ENCODE data around the gene ZGPAT.

The ZGPAT gene

DNA sequence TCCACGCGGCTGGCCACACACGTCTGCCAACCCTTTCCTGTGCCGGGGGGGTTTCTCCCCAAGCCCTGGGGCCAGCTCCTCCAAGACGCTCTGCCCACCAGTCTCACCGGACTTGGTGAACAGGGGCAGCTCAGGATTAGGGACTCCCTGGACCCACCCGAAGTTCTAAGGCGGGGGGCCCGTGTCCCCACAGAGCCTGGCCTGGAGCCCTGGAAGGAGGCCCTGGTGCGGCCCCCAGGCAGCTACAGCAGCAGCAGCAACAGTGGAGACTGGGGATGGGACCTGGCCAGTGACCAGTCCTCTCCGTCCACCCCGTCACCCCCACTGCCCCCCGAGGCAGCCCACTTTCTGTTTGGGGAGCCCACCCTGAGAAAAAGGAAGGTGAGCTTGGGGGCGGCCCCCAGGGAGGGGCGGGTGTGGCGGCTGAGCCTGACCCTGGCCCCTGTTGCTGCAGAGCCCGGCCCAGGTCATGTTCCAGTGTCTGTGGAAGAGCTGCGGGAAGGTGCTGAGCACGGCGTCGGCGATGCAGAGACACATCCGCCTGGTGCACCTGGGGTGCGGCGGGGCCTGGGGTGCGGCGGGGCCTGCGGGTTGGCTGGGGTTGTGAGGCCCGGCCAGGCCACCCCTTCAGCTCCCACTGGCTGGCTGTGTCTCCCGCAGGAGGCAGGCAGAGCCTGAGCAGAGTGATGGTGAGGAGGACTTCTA is 34.0 kb downstream of the ZGPAT start:
- Histone ChIP-seq H3K9me2 (replicated peaks; ENCODE audit: control insufficient read depth, low read length) (no peaks in the 10 kb centered on the region), H3K27ac (ENCODE audit: low read depth, low read length) (no peak overlapping the region), H3K79me2 (ENCODE audit: control insufficient read depth, low read length) (no peaks in the 10 kb centered on the region), H3K4me2 (ENCODE audit: low read length) (no peak overlapping the region), H3K36me3 (ENCODE audit: control insufficient read depth, low read length) (no peaks in the 10 kb centered on the region), H4K20me1 (ENCODE audit: control insufficient read depth, insufficient read depth, low read depth, low read length) (no peaks in the 10 kb centered on the region), H3K4me1 (ENCODE audit: control insufficient read depth, low read length) (peaks cover 30% of the 10 kb centered on the region), H3F3A (ENCODE audit: control insufficient read depth, insufficient read depth) (0 out of 2 replicates have a peak, but pooled peaks cover 4% of the 10 kb centered on the region), H3K4me3 (ENCODE audit: low read length) (no peak overlapping the region), H3K9me3 (ENCODE audit: control insufficient read depth, insufficient read depth, low read length) (no peaks in the 10 kb centered on the region), H3K27me3 (ENCODE audit: control insufficient read depth, low read length) (no peaks in the 10 kb centered on the region)
- TF ChIP-seq CTCF (IDR thresholded peaks at IDR 0.05; ENCODE audit: low read depth, low read length, poor library complexity, severe bottlenecking) (no peak), EZH2phosphoT487 (IDR thresholded peaks at IDR 0.05; ENCODE audit: borderline replicate concordance, low read length) (no peak)

- TF ChIP-seq CTCF (IDR thresholded peaks at IDR 0.05; ENCODE audit: low read depth, low read length, poor library complexity, severe bottlenecking) = no peak
- no peak for TF ChIP-seq EZH2phosphoT487 (IDR thresholded peaks at IDR 0.05; ENCODE audit: borderline replicate concordance, low read length)
- no peak overlapping the region for H3K4me3 ChIP-seq (ENCODE audit: low read length)
- no peaks in the 10 kb centered on the region for H3K9me3 ChIP-seq (ENCODE audit: control insufficient read depth, insufficient read depth, low read length)
- H3K4me2 ChIP-seq (ENCODE audit: low read length) = no peak overlapping the region
- H3K27me3 ChIP-seq (ENCODE audit: control insufficient read depth, low read length) = no peaks in the 10 kb centered on the region
- H3K79me2 ChIP-seq (ENCODE audit: control insufficient read depth, low read length) = no peaks in the 10 kb centered on the region
- H3K4me1 ChIP-seq (ENCODE audit: control insufficient read depth, low read length) = peaks cover 27% of the 10 kb centered on the region
- H3K27ac ChIP-seq (ENCODE audit: low read depth, low read length) = no peak overlapping the region
- H3F3A ChIP-seq (ENCODE audit: control insufficient read depth, insufficient read depth) = 0 out of 2 replicates have a peak, but pooled peaks cover 4% of the 10 kb centered on the region
- no peaks in the 10 kb centered on the region for H4K20me1 ChIP-seq (ENCODE audit: control insufficient read depth, insufficient read depth, low read depth, low read length)
- no peaks in the 10 kb centered on the region for H3K9me2 ChIP-seq (replicated peaks; ENCODE audit: control insufficient read depth, low read length)
- no peaks in the 10 kb centered on the region for H3K36me3 ChIP-seq (ENCODE audit: control insufficient read depth, low read length)
These were observed 34.7 kb downstream of the ZGPAT start for GRCh38 chr20:63742381-63743024.

DNA sequence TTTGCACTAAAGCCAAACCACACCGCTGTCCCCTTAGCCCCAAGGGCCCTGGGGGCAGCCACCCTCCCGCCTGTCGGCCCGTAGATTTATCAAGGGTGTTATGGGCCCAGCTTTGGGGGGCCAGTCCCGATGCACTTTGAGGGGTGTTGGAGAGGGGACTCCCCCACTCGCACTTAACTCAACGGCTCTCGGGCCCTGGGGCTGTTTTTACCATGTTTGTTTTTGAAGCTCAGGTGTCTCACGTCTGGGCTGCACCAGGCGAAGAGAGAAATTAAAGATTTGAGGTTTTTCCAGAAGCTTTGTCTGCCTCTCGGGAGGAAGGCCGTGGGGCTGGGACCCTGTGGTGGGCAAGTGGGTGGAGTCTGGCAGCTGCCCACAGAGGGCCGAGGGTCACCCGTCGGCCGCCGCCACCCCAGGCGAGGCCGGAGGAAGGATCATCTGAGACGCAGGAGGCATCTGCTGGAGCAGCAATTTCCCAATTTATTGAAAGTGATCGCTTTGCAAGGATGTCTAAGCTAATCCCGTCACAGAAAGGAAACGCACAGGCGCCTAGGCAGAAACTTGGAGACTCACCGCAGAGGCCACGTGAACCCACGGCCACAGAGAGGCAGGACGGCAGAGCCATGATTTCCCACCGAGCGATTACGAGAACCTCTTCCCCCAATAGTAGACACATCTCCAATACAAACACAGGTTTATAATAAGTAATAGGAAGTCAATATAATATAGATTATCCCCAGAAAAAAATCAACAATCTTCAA is 35.6 kb downstream of the ZGPAT start:
- H3K4me2 ChIP-seq (ENCODE audit: low read length) = no peak overlapping the region
- H3K27me3 ChIP-seq (ENCODE audit: control insufficient read depth, low read length) = no peaks in the 10 kb centered on the region
- no peaks in the 10 kb centered on the region for H3K9me3 ChIP-seq (ENCODE audit: control insufficient read depth, insufficient read depth, low read length)
- H3K27ac ChIP-seq (ENCODE audit: low read depth, low read length) = no peak overlapping the region
- H3F3A ChIP-seq (ENCODE audit: control insufficient read depth, insufficient read depth) = 0 out of 2 replicates have a peak, but pooled peaks cover 4% of the 10 kb centered on the region
- TF ChIP-seq CTCF (IDR thresholded peaks at IDR 0.05; ENCODE audit: low read depth, low read length, poor library complexity, severe bottlenecking) = no peak
- TF ChIP-seq EZH2phosphoT487 (IDR thresholded peaks at IDR 0.05; ENCODE audit: borderline replicate concordance, low read length) = no peak
- H3K4me1 ChIP-seq (ENCODE audit: control insufficient read depth, low read length) = peaks cover 24% of the 10 kb centered on the region
- no peaks in the 10 kb centered on the region for H3K36me3 ChIP-seq (ENCODE audit: control insufficient read depth, low read length)
- H3K9me2 ChIP-seq (replicated peaks; ENCODE audit: control insufficient read depth, low read length) = no peaks in the 10 kb centered on the region
- H3K79me2 ChIP-seq (ENCODE audit: control insufficient read depth, low read length) = no peaks in the 10 kb centered on the region
- no peaks in the 10 kb centered on the region for H4K20me1 ChIP-seq (ENCODE audit: control insufficient read depth, insufficient read depth, low read depth, low read length)
- no peak overlapping the region for H3K4me3 ChIP-seq (ENCODE audit: low read length)

All from DOHH2 (cell line).